ENCODE measurements around the gene RHOBTB3.
"Not testable (repeated sequence)": the region's sequence is repeated elsewhere in the genome, so short reads cannot be mapped to it uniquely, and the experiment has no call there.

RHOBTB3 gene

DNA sequence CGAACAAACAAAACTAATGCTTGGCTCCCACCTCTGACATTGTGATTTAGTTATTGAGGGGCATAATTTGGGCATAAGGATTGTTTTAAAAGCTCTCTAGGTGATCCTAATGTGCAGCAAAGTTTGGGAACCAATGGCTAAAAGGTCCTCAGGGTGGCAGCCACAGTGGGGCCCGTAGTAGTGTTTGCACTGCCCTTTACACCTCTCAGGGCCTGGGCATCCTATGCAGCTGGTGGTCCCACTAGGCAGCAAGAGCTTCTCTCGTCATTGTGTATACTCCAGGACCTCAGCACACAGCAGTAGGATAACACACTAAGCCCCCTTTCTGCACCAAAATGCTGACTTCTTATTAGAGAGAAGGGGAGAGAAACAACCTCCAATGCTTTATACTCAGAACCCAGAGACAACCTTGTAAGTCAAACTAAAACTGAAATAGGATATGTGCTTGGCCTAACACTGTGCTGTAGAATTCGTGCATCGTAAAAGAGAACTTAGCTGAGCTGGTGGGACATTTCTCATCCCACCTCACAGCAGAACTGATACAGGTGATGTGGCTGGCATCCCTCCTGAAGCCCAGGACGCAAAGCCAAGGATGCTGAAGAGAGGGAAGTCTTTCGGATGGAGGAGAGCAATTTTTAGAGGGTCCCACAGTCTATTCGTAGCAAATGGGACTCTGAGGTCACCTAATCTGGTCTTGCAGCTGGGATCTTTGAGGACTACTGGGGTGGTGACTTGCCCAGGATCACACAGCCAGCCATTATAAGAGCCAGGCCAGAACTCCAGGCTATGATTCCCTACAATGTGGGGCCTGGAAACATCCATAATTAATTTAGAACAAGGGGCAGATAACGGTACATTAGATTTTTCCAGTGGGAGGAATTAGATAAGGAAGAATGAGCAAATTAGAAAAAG, 90.2 kb downstream of the RHOBTB3 start:
- no peak for DNase-seq (ENCODE audit: low read depth in 2 of 2)

DNA sequence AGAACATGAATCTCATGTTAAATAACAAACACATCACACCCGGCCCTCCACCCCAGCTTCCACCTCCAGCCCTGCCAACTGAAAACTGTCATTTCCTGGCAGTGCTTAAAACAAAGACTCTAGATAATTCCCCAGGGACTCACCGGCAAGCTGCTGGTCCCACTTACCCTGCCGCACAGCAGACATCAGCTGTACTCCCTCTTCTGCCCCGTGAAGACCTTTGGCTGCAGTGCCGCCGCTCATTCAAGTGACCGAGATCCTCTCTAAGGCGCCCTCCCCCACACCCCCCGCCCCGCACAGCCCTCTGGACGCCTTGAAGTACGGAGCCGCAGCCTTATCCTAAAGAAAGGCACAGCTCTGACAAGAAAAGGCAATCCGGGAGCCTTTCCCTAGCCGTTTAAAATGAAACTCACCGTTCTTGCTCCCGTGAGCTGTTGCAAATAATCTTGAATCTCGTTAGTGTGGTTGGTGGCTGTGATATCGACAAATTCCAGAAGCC, 91.0 kb downstream of the RHOBTB3 start:
- DNase-seq (ENCODE audit: low read depth in 2 of 2) = no peak

DNA sequence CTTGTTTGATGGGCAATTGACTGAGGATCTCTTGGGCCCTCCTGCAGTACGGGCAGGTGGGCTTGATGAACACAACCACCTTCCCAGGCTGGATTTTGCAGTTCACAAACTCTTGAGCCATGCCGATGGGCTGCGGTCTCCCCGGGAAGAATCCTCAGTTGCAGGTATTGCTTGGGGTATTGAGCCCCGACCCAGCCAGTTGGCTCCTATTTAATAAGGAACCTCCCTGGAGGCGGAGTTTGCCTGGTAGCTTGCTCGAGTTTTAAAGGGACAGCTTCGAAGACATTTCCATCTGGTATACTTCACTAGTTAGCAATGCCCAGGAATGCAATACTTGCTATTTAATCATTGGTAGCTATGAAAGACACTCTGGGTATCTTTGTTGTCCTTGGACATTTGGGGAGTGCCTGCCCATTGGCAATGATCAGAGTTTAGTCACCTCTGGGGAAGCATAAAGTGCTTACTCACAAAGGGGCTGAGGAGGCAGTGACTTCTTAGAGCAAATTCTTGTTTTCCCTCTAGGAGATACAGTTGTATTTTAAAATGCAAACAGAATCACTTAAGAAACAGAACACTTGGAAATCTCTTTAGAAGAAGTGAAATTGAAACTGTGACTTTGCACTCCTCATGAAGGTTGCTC, 91.5 kb downstream of the RHOBTB3 start, which contains the start of gene GLRX:
GLRX (minus strand) TSS at position 185 of the 640 bp plus-strand sequence; CDS start at position 121, 64 bp downstream.
- DNase-seq (ENCODE audit: low read depth in 2 of 2) = peak in 1 of 2 donors; percentile 30

DNA sequence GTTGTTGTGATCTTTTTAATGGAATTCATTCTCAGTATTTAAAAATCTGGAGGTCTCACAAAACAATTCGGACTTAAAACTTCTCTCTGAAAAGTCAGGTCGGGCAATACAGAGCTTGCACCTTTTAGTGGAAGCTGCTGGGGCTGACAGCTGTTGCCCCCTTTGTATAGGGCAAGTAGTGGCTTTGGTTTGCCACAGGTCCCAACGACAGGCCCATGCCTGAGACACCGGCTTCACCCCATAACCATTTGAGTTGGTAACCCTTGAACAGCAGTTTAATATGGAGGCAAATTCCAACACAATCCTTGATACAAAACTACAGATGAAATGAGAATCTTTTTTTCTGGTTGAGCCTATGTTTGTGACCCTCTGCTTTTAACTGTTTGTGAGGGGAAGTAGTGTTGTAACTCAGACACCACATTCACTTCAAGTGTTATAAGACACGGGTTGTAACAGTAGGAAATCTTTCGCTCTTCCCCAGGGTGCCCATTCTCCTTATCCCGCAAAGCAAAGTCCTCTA, 92.1 kb downstream of the RHOBTB3 start:
- DNase-seq (ENCODE audit: low read depth in 2 of 2) = no peak

DNA sequence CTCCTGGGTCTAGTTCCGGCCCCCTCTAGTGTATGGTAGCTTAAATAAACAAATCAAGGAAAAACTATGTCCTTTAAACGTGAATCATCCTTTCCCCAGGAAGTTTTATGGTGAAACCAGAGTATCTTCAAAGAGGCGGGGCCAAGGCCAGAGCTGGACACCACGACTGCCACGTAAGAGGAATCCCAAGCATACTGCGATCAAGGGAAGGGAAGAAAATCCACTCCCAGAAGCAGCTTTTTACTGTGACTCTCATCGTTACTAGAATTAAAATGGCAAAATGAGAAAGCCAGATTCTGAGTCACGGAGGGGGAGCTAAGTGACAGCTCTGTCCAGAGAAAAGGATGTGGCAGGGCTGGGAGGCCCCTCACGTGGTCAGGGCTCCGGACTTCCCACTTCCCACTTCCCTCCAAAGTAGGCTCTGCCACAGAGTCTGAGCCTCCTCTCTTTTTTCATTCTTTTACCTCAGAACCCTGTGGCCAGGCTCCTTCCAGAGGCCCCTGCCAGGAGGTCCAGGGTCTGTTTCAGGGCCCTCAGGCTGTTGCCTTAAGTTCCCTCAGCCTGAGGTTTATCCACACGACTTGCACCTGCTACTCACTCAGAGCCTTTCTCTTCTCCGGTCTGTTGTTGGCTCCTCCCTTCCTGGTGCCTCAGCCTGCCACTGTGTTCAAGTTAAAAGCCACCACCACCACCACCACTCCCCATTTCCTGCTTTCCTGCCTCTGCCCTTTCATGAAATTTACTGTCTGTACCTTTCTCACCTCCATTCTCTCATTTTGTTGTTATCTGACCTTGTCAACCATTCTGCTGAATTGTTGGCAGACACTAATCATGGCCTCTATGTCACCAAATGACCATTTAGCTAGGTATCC, 92.8 kb downstream of the RHOBTB3 start:
- peak in 1 of 2 donors; percentile 35 for DNase-seq (ENCODE audit: low read depth in 2 of 2)

DNA sequence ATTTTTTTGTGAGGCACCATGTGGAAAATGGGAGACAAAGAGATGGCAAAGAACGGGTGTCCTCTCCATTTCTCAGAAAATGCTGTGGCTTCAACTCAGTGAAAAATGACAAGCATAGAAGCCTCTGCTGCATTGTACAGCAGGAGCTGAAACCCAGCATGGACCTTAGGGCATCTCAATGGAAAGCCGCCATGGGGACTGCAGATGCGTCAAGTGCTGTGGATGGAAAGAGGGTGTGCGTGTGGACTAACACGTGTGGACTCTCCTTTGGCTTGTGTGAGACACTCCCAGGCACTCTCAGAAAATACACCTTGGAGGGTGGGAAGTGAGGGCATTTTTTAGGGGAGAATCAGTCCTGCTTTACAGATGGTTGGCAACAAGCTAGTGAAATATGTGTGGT, 93.6 kb downstream of the RHOBTB3 start:
- DNase-seq (ENCODE audit: low read depth in 2 of 2) = no peak

DNA sequence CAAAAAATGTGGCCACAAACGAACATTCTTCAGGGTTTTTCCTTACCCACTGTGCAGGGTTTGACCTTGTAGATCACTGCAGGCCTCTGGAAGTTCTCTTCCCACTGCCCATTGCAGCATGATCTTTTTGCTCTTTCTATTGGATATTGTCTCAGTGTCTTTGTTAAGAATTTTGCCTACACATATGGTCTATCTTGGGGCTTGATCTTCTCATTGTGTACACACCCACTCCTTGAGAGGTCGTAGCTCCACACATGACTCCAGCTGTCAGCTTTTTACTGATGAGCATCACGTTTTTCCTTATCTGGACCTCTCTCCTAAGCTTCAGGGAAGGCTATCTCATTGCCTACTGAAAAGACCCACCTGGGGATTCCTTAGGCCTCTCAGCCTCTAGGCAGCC, 94.4 kb downstream of the RHOBTB3 start:
- DNase-seq (ENCODE audit: low read depth in 2 of 2) = no peak

DNA sequence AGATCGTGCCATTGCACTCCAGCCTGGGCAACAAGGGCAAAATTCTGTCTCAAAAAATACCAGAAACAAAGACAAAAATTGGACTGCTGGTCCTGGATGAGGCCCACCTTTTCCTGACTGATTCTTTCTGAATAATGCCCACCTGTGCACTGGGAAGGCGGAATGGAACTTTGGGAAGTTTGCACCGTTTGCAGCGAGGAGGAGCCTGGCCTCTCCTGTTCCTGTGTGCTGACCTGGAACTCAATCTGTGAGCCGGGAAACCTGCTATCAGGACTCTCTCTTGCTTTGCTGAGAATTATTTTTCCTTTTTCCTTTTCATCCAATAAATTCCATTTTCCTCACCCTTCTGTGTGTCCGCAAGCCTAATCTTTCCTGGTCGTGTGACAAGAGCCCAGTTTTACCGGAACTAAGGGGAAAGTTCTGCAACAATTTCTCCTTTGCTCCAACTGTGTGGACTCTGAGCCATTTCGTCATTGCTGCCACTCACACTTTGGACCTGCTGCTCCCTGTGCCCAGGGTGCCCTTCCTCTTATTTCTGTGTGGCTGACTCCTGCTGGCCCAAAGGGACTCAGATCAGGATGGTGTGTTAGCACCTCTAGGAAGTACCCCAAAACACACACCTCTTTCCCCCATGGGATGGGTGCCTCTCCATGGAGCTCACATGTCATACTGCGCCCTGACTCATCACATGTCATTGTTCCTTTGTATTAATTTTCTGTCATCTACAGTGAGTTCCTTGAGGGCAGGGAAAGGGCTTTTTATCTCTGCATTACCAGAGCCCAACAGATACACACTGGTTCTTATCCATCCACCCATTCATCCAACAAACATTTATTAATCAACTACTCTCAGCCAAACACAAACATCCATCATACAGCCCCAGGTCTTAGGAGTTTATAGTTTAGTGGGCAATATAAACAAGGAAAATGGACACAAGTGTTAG, 96.1 kb downstream of the RHOBTB3 start:
- no peak for DNase-seq (ENCODE audit: low read depth in 2 of 2)

DNA sequence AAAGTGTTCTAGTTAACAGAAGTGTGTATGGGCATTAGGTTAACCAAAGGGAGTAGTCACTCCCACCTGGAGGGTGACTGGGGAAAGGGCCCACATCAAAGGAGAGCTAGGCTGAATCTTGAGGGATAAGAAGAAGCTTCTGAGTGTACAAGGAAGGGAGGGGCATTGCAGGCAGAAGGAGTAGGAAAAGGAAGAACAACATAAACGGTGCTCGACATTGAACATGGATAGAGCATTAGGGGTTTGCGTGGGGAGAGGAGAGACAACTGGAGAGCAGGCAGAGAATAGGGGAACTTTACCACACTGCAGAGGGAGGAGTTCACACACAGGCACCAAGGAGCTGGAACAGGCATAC, 96.7 kb downstream of the RHOBTB3 start:
- no peak for DNase-seq (ENCODE audit: low read depth in 2 of 2)

DNA sequence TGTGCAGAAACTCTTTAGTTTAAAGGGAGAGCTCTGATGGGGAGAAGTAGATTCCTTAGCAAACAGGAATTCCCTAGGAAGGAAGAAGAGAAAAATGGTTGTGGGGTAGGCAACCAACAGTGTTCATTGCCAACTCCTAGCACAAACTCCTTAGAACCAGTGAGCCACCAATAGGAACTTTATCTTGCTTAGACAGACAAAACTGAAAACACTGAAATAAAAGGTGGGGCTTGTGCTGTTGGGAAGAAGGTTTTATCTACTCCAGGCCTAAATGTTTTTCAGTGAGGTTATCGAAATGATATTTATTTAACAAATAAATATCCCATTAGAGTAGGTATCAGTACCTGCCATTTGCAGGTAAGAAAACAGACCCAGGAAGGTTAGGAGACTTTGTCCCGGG, 99.1 kb downstream of the RHOBTB3 start:
- DNase-seq (ENCODE audit: low read depth in 2 of 2) = no peak

DNA sequence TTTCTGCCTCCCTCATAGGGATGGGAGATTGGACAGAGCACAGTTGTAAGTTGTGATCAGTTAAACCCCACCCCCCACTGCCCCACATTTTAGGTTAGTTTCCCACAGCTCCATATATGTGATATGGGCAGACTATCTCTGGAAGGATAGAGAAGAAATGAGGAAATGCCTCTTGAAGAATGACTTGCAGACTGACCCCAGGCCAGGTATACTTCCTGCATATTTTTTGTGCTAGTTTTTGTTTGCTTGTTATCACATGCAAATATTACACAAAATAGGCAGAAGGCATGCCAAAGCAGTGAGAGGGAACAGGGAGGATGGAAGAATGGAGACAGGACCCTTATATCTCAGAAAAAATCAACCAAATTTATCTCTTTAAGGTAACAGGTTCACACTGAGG, 101.5 kb downstream of the RHOBTB3 start:
- DNase-seq (ENCODE audit: low read depth in 2 of 2) = no peak

DNA sequence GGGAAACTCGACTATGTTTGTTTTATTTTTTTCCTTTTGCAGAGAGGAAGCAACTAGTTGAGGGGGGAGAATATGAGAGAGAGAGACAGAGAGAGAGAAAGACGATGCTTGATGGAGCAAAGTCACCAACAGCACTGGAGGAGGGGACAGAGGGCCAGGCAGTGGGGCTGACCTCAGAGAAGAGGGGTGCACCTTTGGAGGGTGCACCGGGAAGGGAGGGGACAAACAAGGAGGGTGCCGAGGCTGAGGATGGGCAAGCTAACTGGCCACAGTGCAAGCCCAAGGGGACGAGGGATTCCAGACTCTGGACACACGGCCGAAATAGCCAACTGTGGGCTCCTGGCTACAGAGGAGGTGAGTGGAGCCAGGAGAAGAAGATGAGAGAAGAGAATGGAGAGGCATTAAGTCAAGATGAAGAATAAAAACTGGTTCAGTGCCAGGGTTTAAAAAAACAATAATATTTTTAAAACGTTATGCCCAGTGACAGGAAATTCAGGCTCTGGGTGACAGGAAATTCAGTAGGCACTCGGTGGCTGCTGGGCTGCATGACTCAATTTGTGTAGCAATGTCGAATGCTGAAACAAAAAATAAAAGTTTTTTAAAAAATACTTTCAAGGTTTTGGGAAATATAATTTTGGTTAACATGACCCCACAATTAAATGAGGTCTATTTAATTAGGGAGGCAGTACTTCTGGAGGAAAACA, 104.7 kb downstream of the RHOBTB3 start:
- DNase-seq (ENCODE audit: low read depth in 2 of 2) = no peak

DNA sequence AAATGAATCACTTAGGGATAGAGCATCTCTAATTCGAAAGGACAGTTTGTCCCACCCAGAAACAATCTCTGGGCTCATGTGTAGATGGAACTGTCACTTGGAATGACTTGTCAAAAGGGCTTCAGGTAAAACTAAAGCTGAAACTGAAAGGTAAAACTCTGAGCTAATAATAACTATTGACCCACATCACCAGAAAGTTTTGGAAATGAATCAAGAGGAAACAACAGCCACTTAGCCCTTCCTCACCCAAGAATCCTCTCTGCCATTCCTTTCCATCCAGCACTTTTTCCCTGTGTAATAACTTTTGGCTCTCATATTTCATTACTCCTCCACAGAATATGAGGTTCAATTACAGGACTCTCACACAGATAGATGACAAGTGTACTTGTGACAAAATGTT, 105.4 kb downstream of the RHOBTB3 start:
- no peak for DNase-seq (ENCODE audit: low read depth in 2 of 2)

DNA sequence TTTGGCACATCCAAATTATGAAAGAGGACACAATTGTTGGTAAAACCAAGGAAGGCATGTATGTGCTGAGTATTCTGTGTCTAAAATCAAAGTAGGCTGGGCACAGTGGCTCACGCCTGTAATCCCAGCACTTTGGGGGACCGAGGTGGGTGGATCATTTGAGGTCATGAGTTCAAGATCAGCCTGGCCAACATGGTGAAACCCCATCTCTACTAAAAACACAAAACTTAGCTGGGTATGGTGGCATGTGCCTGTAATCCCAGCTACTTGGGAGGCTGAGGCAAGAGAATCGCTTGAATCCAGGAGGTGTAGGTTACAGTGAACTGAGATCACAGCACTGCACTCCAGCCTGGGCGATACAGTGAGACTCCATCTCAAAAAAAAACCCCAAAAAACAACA, 105.8 kb downstream of the RHOBTB3 start:
- DNase-seq (ENCODE audit: low read depth in 2 of 2) = not testable (repeated sequence)

DNA sequence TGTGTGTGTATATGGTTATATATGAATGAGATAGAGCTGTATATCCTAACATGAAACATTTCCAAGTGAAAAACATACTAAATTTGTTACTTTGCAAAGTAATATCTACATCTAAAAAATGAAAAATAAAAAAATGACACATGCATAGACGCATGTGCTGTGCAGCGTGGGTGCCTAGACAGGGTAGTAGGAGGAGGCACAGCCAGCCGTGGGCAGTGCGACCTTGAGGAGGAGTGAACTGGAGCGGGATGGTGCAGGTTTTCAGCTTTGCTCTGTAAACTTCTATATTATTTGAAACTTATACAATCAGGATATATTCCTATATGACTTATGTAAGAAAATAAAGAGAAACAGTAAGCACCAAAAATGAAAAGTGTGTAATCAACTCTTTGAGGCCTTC, 106.4 kb downstream of the RHOBTB3 start:
- no peak for DNase-seq (ENCODE audit: low read depth in 2 of 2)

DNA sequence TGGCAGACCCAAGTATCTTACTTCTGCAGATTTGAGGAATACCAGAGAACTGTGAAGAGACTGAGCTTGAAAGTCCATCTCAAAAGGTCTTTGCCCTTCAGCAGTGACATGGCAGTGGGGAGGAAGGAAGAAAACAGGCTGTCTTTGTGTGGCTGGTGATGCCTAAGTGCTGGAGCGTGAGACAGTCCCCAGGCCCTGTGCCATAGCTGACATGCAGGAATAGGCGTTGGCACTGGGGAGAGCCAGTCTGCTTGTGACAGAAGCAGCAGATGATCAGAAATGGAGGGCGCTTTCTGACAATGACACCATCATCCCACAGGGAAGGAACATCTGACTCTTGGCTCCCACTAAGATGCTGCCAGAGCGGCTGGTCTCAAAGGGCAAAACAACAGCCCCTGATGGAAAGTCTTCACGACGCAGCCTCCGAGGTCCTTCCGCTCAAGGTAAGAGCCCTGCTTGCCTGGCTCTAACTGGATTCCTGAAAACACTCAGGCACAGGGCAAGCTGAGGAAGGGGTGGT, 106.9 kb downstream of the RHOBTB3 start:
- DNase-seq (ENCODE audit: low read depth in 2 of 2) = no peak

DNA sequence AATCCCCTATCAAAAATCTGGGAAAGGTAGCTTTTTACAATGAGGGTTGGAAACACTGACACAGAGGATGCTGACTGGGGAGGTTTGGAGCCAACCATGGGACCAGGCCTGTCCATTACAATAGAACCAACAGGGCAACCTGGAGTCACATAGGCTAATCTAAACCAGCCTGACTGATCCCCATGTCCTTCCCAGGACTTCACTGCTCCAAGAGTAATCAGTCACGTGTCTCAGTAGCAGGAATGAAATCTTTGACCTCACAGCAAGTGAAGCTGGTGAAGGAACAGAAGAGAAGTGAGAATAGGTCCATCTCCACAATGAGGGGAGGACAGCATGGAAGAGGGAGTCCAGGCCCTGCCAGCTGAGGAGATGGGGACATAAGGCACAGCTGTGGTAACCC, 107.4 kb downstream of the RHOBTB3 start:
- no peak for DNase-seq (ENCODE audit: low read depth in 2 of 2)

DNA sequence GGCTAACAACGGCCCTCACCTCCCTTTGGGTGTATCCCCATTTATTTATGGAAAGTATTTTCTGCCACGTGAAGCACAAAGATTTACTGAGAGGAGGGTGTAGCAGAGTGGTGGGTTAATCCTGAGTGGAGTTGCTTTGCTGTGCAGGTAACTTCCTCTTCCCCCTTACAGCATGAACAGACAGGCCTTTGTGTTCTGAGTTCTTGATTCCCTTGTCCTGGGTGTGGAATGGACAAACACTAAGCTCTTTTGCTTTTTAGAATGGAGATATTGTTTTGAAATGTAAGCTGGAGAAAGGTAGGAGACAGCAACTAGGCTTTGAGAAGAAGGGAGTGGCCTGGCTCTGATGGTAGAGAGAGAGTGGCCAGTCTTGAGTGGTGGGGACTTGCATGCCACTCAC, 108.5 kb downstream of the RHOBTB3 start:
- no peak for DNase-seq (ENCODE audit: low read depth in 2 of 2)

DNA sequence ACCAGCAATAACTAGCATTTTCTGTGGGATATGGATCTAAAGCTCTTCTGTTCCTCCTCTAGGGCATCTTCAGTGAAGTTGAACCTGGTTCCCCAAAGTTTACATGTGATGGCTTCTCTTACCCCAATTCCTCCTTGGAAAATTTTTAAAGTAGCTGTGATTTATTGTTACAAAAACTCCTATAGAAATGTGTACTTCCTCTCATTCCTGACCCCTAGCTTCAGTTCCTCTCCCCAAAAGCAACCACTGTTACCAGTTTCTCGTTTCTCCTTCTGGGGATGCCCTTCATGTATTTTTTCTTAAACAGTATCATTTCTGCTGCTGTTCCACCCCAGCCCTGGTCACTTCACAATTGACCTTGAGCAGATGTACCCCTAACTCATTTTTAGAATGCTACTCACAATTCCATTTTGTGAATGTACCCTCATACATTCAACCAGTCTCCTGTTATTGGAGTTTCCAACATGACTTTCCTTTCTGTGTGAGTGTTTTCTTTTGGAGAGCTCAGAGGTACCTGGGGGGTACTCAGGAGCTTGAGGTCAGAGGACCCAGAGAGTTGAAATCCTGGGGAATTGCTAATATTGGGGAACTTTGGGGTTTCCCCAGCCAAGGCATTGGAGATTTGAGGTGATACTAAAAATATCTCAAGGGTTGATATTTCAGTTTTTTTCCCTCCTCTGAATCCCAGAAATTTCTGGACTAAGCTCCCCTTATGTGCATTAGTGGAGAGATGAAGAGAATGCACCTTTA, 110.0 kb downstream of the RHOBTB3 start:
- DNase-seq (ENCODE audit: low read depth in 2 of 2) = no peak

Data from stimulated activated CD8-positive, alpha-beta memory T cell treated with anti-CD3 and anti-CD28 coated beads, Interleukin-7, amount 100 ng/mL, for 4 hours (primary cell).